SK-N-SH (cell line): ENCODE results near the gene GRWD1. TPM values are rescaled to one million over a fixed set of nuclear protein-coding genes. Genes with fewer than 3 reads are reported as not detected.

Experiments
- CTCF ChIA-PET: fragments of 300-600, 350-600 bp; formaldehyde crosslinking; extraction: SDS; loops from one replicate; lab custom pipeline; 2021; lab: Yijun Ruan, JAX
- POLR2A ChIA-PET: fragments of 350-600 bp; sonication (Branson Sonifier 250); formaldehyde crosslinking; extraction: SDS; loops from one replicate; lab custom pipeline; 2020; ENCODE audit warnings: antibody characterized with exemption, inconsistent platforms; lab: Yijun Ruan, JAX
- DNase-seq: peaks from one replicate; pipeline ENCODE4 v3.0.0; 2012
- H2AFZ ChIP-seq: fragments of 200-600 bp; sonication (generic); 2 replicates; pipeline ENCODE4 v1.8.1; 2016; ENCODE audit warnings: antibody characterized with exemption, mild to moderate bottlenecking, low read depth
- H3F3A ChIP-seq: fragments of 200-600 bp; sonication (generic); replicated peaks from 2 replicates; pipeline ENCODE3; 2016; ENCODE audit warnings: antibody characterized with exemption, mild to moderate bottlenecking; ENCODE audit not compliant: insufficient read depth
- H3K27ac ChIP-seq, 2 experiments: fragments of 200-500 bp in 1 of 2; fragments of 200-600 bp in 1 of 2; sonication (Bioruptor generic) in 1 of 2; sonication (generic), shearing (Covaris generic) in 1 of 2; 2 replicates each; pipeline versions ENCODE4 v1.5.1 to v1.6.1; 2014 to 2016; ENCODE audit warnings: low read depth in 2 of 2, inconsistent platforms in 1 of 2, low read length in 1 of 2, mild to moderate bottlenecking in 1 of 2, mixed read lengths in 1 of 2
- H3K27me3 ChIP-seq: fragments of 200-600 bp; sonication (generic), shearing (Covaris generic); 2 replicates; pipeline ENCODE4 v1.6.1; 2016; ENCODE audit warnings: mixed run types; ENCODE audit not compliant: insufficient read depth
- H3K36me3 ChIP-seq, 2 experiments: fragments of 200-500 bp in 1 of 2; fragments of 200-600 bp in 1 of 2; sonication (Bioruptor generic) in 1 of 2; sonication (generic) in 1 of 2; replicated peaks in 1 of 2; 2 replicates each; pipeline versions ENCODE3 to v1.5.1; 2014 to 2016; ENCODE audit warnings: low read length in 1 of 2, mild to moderate bottlenecking in 1 of 2; ENCODE audit not compliant: insufficient read depth in 2 of 2, control insufficient read depth in 1 of 2
- H3K4me1 ChIP-seq, 2 experiments: fragments of 200-500 bp in 1 of 2; fragments of 200-600 bp in 1 of 2; sonication (Bioruptor generic) in 1 of 2; sonication (generic), shearing (Covaris generic) in 1 of 2; 2 replicates each; pipeline versions ENCODE4 v1.5.1 to v1.6.1; 2014 to 2016; ENCODE audit warnings: low read depth in 1 of 2, low read length in 1 of 2, mixed run types in 1 of 2; ENCODE audit not compliant: insufficient read depth in 2 of 2, control insufficient read depth in 1 of 2
- H3K4me2 ChIP-seq: fragments of 200-600 bp; sonication (generic), shearing (Covaris generic); 2 replicates; pipeline ENCODE4 v1.6.1; 2017; ENCODE audit warnings: mixed run types
- H3K4me3 ChIP-seq, 2 experiments: fragments of 200-500 bp in 1 of 2; fragments of 200-600 bp in 1 of 2; sonication (Bioruptor generic) in 1 of 2; sonication (generic), shearing (Covaris generic) in 1 of 2; 2 replicates each; pipeline versions ENCODE4 v1.5.1 to v1.8.1; 2014 to 2016; ENCODE audit warnings: low read depth in 2 of 2, inconsistent platforms in 1 of 2, low read length in 1 of 2, mild to moderate bottlenecking in 1 of 2, mixed read lengths in 1 of 2, moderate library complexity in 1 of 2
- H3K79me2 ChIP-seq: fragments of 200-600 bp; sonication (generic); 2 replicates; pipeline ENCODE4 v1.8.1; 2017; ENCODE audit warnings: mild to moderate bottlenecking; ENCODE audit not compliant: insufficient read depth
- H3K9ac ChIP-seq: fragments of 200-600 bp; sonication (generic); 2 replicates; pipeline ENCODE4 v1.6.1; 2017; ENCODE audit warnings: mixed run types
- H3K9me2 ChIP-seq: fragments of 200-600 bp; sonication (generic); 2 replicates; pipeline ENCODE4 v1.6.1; 2017; ENCODE audit warnings: mixed run types
- H3K9me3 ChIP-seq: fragments of 200-600 bp; sonication (generic); 2 replicates; pipeline ENCODE4 v1.6.1; 2017; ENCODE audit warnings: mixed run types, mild to moderate bottlenecking, moderate library complexity
- H4K20me1 ChIP-seq: fragments of 200-600 bp; sonication (generic); 2 replicates; pipeline ENCODE4 v1.6.1; 2017; ENCODE audit warnings: mild to moderate bottlenecking, mixed run types; ENCODE audit not compliant: insufficient read depth
- EZH2phosphoT487 ChIP-seq: fragments of 200-600 bp; sonication (generic); IDR thresholded peaks from 2 replicates; pipeline ENCODE4 v1.6.1; 2017; ENCODE audit warnings: low read depth, mixed run types, mild to moderate bottlenecking, antibody characterized with exemption, moderate library complexity, borderline replicate concordance
- FOSL2 ChIP-seq: IDR thresholded peaks from 2 replicates; pipeline ENCODE4 v1.4.0; 2012; ENCODE audit warnings: low read depth, mild to moderate bottlenecking, moderate library complexity, borderline replicate concordance
- FOXJ3 ChIP-seq: sonication (generic); formaldehyde crosslinking; IDR thresholded peaks from 2 replicates; pipeline ENCODE4 v1.5.1; 2020; ENCODE audit warnings: mild to moderate bottlenecking, missing genetic modification reagents
- FOXM1 ChIP-seq: IDR thresholded peaks from 2 replicates; pipeline ENCODE4 v1.4.0; 2012; ENCODE audit warnings: low read depth, mild to moderate bottlenecking
- GABPA ChIP-seq: IDR thresholded peaks from 2 replicates; pipeline ENCODE4 v1.4.0; 2012; ENCODE audit warnings: low read depth, mild to moderate bottlenecking
- GATA2 ChIP-seq: sonication (generic); formaldehyde crosslinking; IDR thresholded peaks from 2 replicates; pipeline ENCODE4 v1.5.0; 2020; ENCODE audit warnings: mild to moderate bottlenecking, missing genetic modification reagents
- NFIC ChIP-seq: IDR thresholded peaks from 2 replicates; pipeline ENCODE4 v1.4.0; 2012; ENCODE audit warnings: borderline replicate concordance
- RAD21 ChIP-seq: IDR thresholded peaks from 2 replicates; pipeline ENCODE4 v1.6.1; 2012; ENCODE audit warnings: mild to moderate bottlenecking, low read length
- SMC3 ChIP-seq: IDR thresholded peaks from 2 replicates; pipeline ENCODE4 v1.6.1; 2012; ENCODE audit warnings: low read depth, low read length, improper control_type of control experiment
- TAF1 ChIP-seq: IDR thresholded peaks from 2 replicates; pipeline ENCODE4 v1.6.1; 2012; ENCODE audit warnings: low read depth, mild to moderate bottlenecking, low read length, moderate library complexity, borderline replicate concordance
- YY1 ChIP-seq: IDR thresholded peaks from 2 replicates; pipeline ENCODE4 v1.4.0; 2012; ENCODE audit warnings: low read depth, mild to moderate bottlenecking
- WGBS: methylation state at CpG from one replicate; pipeline ENCODE4 v1.1.6; 2017; ENCODE audit warnings: low lambda C conversion rate; 5-methylcytosine and 5-hydroxymethylcytosine counted together
- polyA plus RNA-seq, 3 experiments: library from polyadenylated mRNA; depleted of rRNA; stranded (reverse); fragments of >200 nt; gene quantifications; 2 replicates each; pipeline ENCODE4 v1.2.3, GENCODE V29; 2012
- TF ChIP-seq, protein P1 (sequence below): IDR thresholded peaks from 2 replicates; pipeline ENCODE4 v1.6.1; 2012; ENCODE audit warnings: mild to moderate bottlenecking, low read depth, low read length, moderate library complexity
- TF ChIP-seq, protein P2 (sequence below): fragments of 150-350 bp; IDR thresholded peaks from 2 replicates; pipeline ENCODE4 v1.6.1; 2016; ENCODE audit warnings: mild to moderate bottlenecking, low read depth, low read length
- TF ChIP-seq, protein P3 (sequence below): fragments of 150-350 bp; IDR thresholded peaks from 2 replicates; pipeline ENCODE4 v1.6.1; 2017; ENCODE audit warnings: antibody characterized with exemption, low read length, low read depth, borderline replicate concordance

Gene GRWD1
- polyA plus RNA-seq, 1 of the 3 experiments (the other 2 are of a cell fraction), result 36.6 TPM

DNA sequence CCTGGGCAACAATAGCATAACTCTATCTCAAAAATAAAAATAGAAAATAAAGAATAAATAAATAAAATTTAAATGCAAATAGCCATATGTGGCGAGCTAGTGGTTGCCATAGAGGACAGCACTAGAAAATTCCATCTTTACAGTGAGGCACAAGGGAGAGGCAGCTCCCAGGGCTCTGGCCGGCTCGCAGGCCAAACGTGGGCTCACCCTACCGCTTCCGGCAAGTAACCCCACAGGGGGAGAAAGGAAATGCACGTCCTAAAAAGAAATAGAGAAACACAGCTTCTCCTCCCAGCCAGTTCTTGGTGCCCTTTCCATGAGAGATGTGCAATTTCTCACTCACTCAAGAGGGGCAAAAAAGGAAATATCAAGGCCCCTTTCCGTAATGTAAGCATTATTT lies 12.4 kb upstream of the GRWD1 start:
- POLR2A ChIA-PET, result no interaction called here
- H4K20me1 ChIP-seq, result no peaks in the 10 kb centered on the region
- no peak for TF ChIP-seq SMC3
- TF ChIP-seq YY1, result no peak
- TF ChIP-seq, protein P1, sequence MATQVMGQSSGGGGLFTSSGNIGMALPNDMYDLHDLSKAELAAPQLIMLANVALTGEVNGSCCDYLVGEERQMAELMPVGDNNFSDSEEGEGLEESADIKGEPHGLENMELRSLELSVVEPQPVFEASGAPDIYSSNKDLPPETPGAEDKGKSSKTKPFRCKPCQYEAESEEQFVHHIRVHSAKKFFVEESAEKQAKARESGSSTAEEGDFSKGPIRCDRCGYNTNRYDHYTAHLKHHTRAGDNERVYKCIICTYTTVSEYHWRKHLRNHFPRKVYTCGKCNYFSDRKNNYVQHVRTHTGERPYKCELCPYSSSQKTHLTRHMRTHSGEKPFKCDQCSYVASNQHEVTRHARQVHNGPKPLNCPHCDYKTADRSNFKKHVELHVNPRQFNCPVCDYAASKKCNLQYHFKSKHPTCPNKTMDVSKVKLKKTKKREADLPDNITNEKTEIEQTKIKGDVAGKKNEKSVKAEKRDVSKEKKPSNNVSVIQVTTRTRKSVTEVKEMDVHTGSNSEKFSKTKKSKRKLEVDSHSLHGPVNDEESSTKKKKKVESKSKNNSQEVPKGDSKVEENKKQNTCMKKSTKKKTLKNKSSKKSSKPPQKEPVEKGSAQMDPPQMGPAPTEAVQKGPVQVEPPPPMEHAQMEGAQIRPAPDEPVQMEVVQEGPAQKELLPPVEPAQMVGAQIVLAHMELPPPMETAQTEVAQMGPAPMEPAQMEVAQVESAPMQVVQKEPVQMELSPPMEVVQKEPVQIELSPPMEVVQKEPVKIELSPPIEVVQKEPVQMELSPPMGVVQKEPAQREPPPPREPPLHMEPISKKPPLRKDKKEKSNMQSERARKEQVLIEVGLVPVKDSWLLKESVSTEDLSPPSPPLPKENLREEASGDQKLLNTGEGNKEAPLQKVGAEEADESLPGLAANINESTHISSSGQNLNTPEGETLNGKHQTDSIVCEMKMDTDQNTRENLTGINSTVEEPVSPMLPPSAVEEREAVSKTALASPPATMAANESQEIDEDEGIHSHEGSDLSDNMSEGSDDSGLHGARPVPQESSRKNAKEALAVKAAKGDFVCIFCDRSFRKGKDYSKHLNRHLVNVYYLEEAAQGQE, result no peak
- no peak for TF ChIP-seq FOXM1
- TF ChIP-seq GATA2 (CRISPR knock-in tag), result no peak
- TF ChIP-seq EZH2phosphoT487, result no peak
- TF ChIP-seq RAD21, result no peak
- no peak for TF ChIP-seq FOSL2
- no peak for TF ChIP-seq FOXJ3 (CRISPR knock-in tag)
- TF ChIP-seq, protein P2, sequence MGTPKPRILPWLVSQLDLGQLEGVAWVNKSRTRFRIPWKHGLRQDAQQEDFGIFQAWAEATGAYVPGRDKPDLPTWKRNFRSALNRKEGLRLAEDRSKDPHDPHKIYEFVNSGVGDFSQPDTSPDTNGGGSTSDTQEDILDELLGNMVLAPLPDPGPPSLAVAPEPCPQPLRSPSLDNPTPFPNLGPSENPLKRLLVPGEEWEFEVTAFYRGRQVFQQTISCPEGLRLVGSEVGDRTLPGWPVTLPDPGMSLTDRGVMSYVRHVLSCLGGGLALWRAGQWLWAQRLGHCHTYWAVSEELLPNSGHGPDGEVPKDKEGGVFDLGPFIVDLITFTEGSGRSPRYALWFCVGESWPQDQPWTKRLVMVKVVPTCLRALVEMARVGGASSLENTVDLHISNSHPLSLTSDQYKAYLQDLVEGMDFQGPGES, result no peak
- TF ChIP-seq TAF1, result no peak
- no peak for TF ChIP-seq NFIC
- TF ChIP-seq GABPA, result no peak
- TF ChIP-seq, protein P3, sequence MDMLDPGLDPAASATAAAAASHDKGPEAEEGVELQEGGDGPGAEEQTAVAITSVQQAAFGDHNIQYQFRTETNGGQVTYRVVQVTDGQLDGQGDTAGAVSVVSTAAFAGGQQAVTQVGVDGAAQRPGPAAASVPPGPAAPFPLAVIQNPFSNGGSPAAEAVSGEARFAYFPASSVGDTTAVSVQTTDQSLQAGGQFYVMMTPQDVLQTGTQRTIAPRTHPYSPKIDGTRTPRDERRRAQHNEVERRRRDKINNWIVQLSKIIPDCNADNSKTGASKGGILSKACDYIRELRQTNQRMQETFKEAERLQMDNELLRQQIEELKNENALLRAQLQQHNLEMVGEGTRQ, result no peak
- TF ChIP-seq, all 33 proteins: peak for 0
- DNase-seq, result no peak
- Histone ChIP-seq H2AFZ (no peak overlapping the region), H3K4me3 (no peak overlapping the region), H3K79me2 (no peaks in the 10 kb centered on the region), H3K9me2 (no peaks in the 10 kb centered on the region), H3K27me3 (no peaks in the 10 kb centered on the region), H3K9ac (no peak overlapping the region), H3K9me3 (no peaks in the 10 kb centered on the region), H3F3A (no peaks in the 10 kb centered on the region), H3K4me2 (no peak overlapping the region), H3K36me3 (peaks cover 0 to 5% of the 10 kb centered on the region in 2 experiments), H3K27ac (no peak overlapping the region), H3K4me1 (no peaks in the 10 kb centered on the region)
- 92% methylated on average over 8 of the region's 8 CpGs for WGBS
- CTCF ChIA-PET, result interaction anchor here (1.1 to 1.6 kb wide), 2 partner anchors 12 to 56 kb away, joined by 3 to 5 read pairs; partner anchors contain the start of gene GRWD1
